ES-I3 (cell line): ENCODE results near the gene KIF17.

ENCODE experiments used
- H3K36me3 ChIP-seq: 2 replicates; pipeline ENCODE4 v1.6.1; 2013; ENCODE audit warnings: mild to moderate bottlenecking, low read length, control low read depth, moderate library complexity; ENCODE audit not compliant: insufficient read depth
- H3K4me1 ChIP-seq: 2 replicates; pipeline ENCODE4 v1.6.1; 2013; ENCODE audit warnings: mild to moderate bottlenecking, control low read depth, low read length; ENCODE audit not compliant: insufficient read depth
- H3K9ac ChIP-seq: 2 replicates; pipeline ENCODE4 v1.6.1; 2013; ENCODE audit warnings: low read depth, mild to moderate bottlenecking, low read length, moderate library complexity
- H3K9me3 ChIP-seq: 2 replicates; pipeline ENCODE4 v1.6.1; 2013; ENCODE audit warnings: mild to moderate bottlenecking, low read length, moderate library complexity; ENCODE audit not compliant: control insufficient read depth, insufficient read depth

The KIF17 gene

GRCh38 chr1:20698195-20698910 lies 19.5 kb downstream of the KIF17 start:
- Histone ChIP-seq H3K9ac (no peak overlapping the region), H3K36me3 (no peaks in the 10 kb centered on the region), H3K9me3 (no peaks in the 10 kb centered on the region), H3K4me1 (peaks cover 15% of the 10 kb centered on the region; the same call in 1 of the 2 replicates)

GRCh38 chr1:20697563-20697962 lies 20.2 kb downstream of the KIF17 start:
- Histone ChIP-seq H3K9ac (no peak overlapping the region), H3K36me3 (no peaks in the 10 kb centered on the region), H3K4me1 (peaks cover 15% of the 10 kb centered on the region; the same call in 1 of the 2 replicates), H3K9me3 (no peaks in the 10 kb centered on the region)

GRCh38 chr1:20696397-20697333 lies 21.1 kb downstream of the KIF17 start:
- Histone ChIP-seq H3K9me3 (no peaks in the 10 kb centered on the region), H3K4me1 (peaks cover 15% of the 10 kb centered on the region; the same call in 1 of the 2 replicates), H3K9ac (peak overlapping the region; percentile 68), H3K36me3 (no peaks in the 10 kb centered on the region)

DNA sequence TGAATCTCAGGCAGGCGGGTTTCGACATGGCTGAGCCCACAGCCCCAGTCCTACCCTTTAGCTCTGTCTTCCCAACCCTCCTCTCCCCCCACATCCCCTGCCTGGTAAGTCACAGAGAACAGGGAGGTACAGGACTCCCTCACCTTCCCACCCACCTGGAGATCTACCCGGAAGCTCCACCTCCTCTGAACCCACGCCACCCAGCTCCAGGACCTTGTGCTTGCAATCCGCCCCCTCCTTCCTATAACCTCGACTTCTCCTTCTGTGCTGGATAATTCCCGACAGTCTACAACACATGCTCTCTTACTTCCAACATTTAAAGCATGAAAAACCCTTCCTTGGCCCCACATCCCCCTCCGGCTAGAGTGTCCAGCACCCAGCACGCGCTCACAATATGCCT lies 22.3 kb downstream of the KIF17 start:
- H3K9ac ChIP-seq = no peak overlapping the region
- H3K4me1 ChIP-seq = peaks cover 15% of the 10 kb centered on the region; the same call in 1 of the 2 replicates
- no peaks in the 10 kb centered on the region for H3K9me3 ChIP-seq
- no peaks in the 10 kb centered on the region for H3K36me3 ChIP-seq

GRCh38 chr1:20693623-20694022 lies 24.2 kb downstream of the KIF17 start:
- H3K36me3 ChIP-seq = no peaks in the 10 kb centered on the region
- no peaks in the 10 kb centered on the region for H3K9me3 ChIP-seq
- peaks cover 12% of the 10 kb centered on the region; the same call in 1 of the 2 replicates for H3K4me1 ChIP-seq
- no peak overlapping the region for H3K9ac ChIP-seq

- no peaks in the 10 kb centered on the region for H3K4me1 ChIP-seq
- H3K9me3 ChIP-seq = no peaks in the 10 kb centered on the region
- H3K9ac ChIP-seq = no peak overlapping the region
- no peaks in the 10 kb centered on the region for H3K36me3 ChIP-seq
Measured at GRCh38 chr1:20691872-20692271, 25.9 kb downstream of the KIF17 start.

- Histone ChIP-seq H3K9me3 (no peaks in the 10 kb centered on the region), H3K4me1 (no peaks in the 10 kb centered on the region), H3K9ac (no peak overlapping the region), H3K36me3 (no peaks in the 10 kb centered on the region)
Measured at GRCh38 chr1:20689645-20690056, 28.2 kb downstream of the KIF17 start.

DNA sequence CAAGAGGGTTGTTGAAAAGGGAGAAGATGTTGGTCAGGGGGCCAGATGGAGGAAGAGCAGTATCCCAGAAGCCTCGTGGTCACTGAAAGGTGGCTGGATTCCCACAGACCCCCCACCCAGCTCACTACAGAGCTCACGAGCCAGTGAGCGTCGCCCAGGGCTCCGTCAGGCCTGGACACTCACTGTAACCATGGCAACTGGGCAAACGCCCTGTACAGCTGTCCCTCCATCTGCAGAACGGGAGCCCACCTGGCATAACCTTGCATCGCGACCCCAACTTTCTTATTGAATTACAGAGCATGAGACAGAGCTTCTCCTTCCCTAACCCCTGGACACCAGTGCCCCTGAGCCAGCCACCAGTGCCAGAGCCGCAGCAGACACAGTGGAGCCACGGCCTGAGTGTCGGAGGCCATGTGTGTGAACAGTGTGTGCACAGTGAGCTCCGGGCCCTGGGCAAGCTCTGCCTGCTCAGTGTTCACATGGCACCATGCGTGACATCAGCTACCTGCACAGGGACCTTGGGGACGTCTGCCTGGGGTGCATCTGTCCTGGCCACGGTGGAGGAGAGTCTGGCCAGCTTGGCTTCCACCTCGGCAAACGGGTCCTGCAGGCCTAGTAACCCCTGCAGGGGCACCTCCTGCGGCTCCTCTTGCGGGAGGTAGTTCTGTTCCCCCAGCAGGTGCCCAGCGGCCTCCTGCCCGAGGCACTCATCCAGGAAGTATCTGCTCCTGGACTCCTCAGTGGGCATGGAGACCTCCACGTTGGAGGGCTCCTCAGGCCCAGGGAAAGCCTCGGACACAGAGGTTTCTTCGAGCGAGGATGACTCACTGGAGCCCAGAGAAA lies 30.7 kb downstream of the KIF17 start:
- Histone ChIP-seq H3K9ac (no peak overlapping the region), H3K36me3 (no peaks in the 10 kb centered on the region)

GRCh38 chr1:20685741-20686140 lies 32.1 kb downstream of the KIF17 start:
- no peak overlapping the region for H3K9ac ChIP-seq
- no peaks in the 10 kb centered on the region for H3K9me3 ChIP-seq
- no peaks in the 10 kb centered on the region for H3K36me3 ChIP-seq
- no peaks in the 10 kb centered on the region for H3K4me1 ChIP-seq

More for the DNA sequence above, 30.7 kb downstream of the KIF17 start:
- Histone ChIP-seq H3K4me1 (no peaks in the 10 kb centered on the region), H3K9me3 (no peaks in the 10 kb centered on the region)

DNA sequence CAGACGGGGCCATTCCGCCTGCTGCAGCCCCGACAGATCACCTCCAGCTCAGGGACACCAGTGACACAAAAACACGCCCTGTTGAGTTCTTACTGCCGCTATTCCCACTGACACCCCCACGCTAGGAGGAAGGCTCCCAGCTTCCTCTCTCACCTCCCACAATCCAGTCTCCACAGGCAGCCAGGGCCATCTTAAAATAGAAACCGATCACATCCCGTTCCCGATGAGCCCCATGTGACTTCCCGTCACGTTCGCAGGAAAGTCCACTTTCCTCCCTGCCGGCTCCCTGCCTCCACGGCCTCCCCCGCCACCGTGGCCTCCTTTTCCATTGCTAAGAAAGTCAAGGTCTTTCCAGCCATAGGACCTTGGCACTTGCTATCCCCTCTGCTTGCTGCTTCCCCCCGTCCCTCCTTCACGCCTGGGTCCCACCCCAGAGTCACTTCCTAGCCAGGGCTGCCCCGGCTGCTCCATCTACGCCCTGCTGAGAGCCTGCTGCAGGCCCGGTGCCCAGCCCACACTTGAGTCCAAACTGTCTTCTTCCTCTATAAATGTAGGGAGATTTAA lies 32.6 kb downstream of the KIF17 start:
- Histone ChIP-seq H3K9me3 (no peaks in the 10 kb centered on the region), H3K9ac (no peak overlapping the region), H3K36me3 (no peaks in the 10 kb centered on the region), H3K4me1 (no peaks in the 10 kb centered on the region)

DNA sequence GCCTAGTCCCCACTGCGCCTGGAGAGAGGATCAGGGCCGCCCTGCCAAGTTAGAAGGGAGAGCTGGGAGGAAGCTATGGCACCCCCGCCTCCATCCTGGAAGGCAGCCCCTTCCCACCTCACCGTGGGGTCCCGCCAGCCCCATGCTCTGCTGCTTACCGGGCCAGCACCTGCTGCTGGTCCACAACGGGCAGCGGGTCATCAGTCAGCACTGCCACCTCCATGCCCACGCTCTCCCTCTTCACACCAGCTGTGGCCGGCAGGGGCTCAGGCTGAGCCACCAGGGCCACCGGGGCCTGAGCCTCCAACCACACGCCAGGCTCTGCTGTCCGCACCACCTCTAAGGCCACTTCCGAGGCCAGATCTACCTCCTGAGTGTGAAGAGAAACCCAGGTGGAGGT lies 33.2 kb downstream of the KIF17 start:
- Histone ChIP-seq H3K9ac (no peak overlapping the region), H3K9me3 (no peaks in the 10 kb centered on the region), H3K4me1 (no peaks in the 10 kb centered on the region), H3K36me3 (no peaks in the 10 kb centered on the region; the same call in 1 of the 2 replicates)

- Histone ChIP-seq H3K9me3 (no peaks in the 10 kb centered on the region), H3K36me3 (no peaks in the 10 kb centered on the region; the same call in 1 of the 2 replicates), H3K9ac (no peak overlapping the region), H3K4me1 (no peaks in the 10 kb centered on the region)
Measured at GRCh38 chr1:20684050-20684620, 33.7 kb downstream of the KIF17 start.

- no peaks in the 10 kb centered on the region for H3K9me3 ChIP-seq
- H3K9ac ChIP-seq = no peak overlapping the region
- no peaks in the 10 kb centered on the region; the same call in 1 of the 2 replicates for H3K36me3 ChIP-seq
- H3K4me1 ChIP-seq = no peaks in the 10 kb centered on the region
Measured at GRCh38 chr1:20683614-20684013, 34.2 kb downstream of the KIF17 start.
